HT1080 (cell line): ENCODE measurements around the gene SUPT20HL2. TPM values are rescaled to one million over a fixed set of nuclear protein-coding genes. Genes with fewer than 3 reads are reported as not detected.
"Not testable (repeated sequence)": the region's sequence is repeated elsewhere in the genome, so short reads cannot be mapped to it uniquely, and the experiment has no call there.

Source experiments
- DNase-seq: peaks from one replicate; pipeline ENCODE4 v3.0.0-alpha.2; 2015; ENCODE audit warnings: low read depth
- total RNA-seq: library from RNA; depleted of rRNA; stranded (reverse); fragments of >200 nt; shearing (Covaris generic); gene quantifications from 2 replicates; pipeline ENCODE4 v1.2.3, GENCODE V29; 2014

The SUPT20HL2 gene
- total RNA-seq, 1 experiment from 2014 or later: not detected

- DNase-seq: not testable (repeated sequence)
These were observed 3.0 kb downstream of the SUPT20HL2 start for GRCh38 chrX:24310916-24311315.

DNA sequence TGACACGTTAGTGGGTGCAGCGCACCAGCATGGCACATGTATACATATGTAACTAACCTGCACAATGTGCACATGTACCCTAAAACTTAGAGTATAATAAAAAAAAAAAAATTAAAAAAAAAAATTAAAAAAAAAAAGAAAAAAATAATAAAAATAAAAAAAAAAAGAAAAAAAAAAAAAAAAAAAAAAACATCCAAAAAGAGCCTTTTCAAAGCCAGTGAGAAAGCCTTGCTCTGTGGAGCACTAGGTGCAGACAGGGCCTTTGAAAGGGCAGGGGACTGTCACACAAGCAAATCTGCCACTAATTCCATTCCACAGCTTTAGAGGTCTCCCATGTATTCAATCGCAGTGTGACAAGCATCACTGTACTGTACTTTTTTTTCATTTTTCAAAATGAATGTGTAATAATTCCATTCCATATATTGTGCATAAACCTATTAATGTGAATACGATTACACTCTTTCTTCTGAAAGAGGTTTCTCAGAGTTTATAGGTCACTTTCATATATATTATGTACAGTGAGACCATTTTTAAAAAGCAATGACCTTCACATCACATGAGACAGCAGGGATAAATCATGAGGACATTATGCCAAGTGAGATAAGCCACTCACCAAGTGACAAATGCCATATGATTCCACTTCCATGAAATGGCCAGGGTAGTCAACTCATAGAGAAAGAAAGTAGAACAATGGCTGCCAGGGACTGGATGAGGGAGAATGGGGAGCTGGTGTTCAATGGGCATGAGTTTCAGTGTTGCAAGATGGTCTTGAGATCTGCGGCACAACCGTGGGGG lies 4.1 kb downstream of the SUPT20HL2 start:
- DNase-seq: not testable (repeated sequence)

DNA sequence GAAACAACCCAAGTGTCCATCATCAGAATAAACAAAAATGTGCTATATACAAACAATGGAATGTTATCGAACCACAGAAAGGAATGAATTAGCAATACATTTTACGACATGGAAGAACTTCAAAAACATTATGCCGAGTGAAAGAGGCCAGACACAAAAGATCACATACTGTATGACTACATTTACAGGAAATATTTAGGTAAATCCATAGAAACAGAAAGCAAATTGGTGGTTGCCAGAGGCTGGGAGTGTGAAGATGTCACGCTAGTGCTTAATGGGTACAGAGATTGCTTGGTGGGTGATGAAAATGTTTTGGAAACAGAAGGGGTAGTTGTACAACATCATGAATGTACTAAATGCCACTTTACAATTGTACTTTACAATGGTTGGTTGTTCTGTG lies 5.1 kb downstream of the SUPT20HL2 start:
- DNase-seq: not testable (repeated sequence)

DNA sequence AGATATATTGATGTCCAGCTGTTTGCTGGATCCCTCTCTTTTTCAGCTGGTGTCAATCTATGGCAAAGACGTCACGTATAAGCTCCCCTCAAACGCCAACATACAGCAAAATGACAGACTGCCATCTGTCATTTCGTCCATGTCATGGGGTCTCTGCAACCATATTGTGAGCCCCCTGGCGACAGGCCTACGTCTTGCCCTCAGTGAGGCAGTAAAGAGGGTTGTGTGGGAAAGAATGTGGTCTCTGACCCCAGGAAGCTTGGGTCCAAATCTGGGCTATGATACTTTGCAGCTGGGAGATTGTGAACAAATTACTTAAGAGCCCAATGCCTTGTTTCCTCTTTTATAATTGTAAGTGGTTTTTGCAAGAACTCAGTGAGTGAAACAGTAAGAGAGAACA lies 7.4 kb downstream of the SUPT20HL2 start:
- DNase-seq: no peak

DNA sequence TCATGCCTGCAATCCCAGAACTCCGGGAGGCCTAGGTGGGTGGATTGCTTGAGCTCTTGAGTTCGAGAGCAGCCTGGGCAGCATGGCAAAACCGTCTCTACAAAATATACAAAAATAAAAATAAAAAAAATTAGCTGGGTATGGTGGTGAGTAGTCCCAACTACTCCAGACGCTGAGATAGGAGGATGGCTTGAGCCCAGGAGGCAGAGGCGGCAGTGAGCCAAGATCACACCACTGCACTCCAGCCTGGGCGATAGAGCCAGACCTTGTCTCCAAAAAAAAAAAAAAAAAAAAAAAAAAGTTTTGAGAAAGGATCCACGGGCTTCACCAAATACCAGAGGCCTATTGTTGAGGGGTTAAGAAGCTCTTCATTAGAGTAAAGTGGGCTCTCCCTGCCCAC lies 8.0 kb downstream of the SUPT20HL2 start:
- DNase-seq: no peak

DNA sequence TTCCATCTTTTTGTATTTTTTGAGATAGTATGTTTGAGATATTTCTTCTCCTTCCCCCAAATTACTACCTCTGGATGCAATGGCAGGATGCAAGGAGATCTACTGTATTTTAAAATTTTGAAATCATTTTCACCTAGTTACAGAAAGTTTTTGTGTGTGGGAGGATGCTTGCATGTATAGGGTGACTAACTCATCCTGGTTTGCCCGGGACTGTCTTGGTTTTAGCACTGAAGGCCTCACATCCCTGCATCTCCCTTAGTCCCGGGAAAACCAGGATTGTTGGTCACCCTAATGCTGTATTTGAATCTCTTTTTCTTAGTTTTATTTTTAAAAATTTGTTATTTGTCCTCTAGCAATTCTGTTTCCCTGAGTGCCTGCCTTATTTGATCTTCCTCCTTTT lies 12.1 kb downstream of the SUPT20HL2 start:
- DNase-seq: no peak

- no peak for DNase-seq
These were observed 12.8 kb downstream of the SUPT20HL2 start for GRCh38 chrX:24301060-24301459.

GRCh38 chrX:24298191-24298590 lies 15.7 kb downstream of the SUPT20HL2 start:
- DNase-seq: peak; percentile 42

DNA sequence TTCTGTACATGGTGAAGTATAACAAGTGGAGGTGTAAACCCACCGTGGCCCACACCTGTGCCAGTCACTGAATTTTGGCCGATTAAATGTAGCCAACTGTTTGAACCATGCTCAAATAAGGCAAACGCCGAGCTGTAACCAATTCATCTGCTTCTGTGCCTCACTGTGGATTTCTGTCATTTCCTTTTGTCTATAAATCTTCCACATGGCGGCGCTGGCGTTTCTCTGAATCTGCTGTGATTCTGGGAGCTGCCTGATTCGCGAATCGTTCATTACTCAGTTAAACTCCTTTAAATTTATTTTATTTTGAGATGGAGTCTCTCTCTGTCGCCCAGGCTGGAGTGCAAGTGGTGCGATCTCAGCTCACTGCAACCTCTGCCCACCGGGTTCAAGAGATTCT lies 19.2 kb downstream of the SUPT20HL2 start:
- peak; percentile 28 for DNase-seq

GRCh38 chrX:24293412-24293811 lies 20.5 kb downstream of the SUPT20HL2 start:
- DNase-seq: no peak

- no peak for DNase-seq
These were observed 21.5 kb downstream of the SUPT20HL2 start for GRCh38 chrX:24292353-24292752.

DNA sequence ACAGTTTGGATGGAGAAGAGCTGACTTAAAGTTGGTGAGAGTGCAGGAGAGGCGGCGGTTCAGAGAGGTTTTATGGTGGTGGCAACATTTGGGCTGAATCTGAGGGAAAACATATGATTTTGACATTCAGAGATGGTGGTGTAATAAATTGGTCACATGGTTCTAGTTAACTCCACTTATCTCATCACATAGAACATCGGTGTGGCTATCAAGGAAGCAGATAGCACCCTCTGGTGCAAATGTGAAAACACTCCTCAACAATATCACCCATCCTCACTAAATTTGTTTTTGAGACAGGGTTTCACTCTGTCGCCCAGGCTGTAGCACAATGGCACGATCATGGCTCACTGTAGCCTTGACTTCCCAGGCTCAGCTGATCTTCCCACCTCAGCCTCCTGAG lies 28.8 kb downstream of the SUPT20HL2 start:
- DNase-seq: no peak

DNA sequence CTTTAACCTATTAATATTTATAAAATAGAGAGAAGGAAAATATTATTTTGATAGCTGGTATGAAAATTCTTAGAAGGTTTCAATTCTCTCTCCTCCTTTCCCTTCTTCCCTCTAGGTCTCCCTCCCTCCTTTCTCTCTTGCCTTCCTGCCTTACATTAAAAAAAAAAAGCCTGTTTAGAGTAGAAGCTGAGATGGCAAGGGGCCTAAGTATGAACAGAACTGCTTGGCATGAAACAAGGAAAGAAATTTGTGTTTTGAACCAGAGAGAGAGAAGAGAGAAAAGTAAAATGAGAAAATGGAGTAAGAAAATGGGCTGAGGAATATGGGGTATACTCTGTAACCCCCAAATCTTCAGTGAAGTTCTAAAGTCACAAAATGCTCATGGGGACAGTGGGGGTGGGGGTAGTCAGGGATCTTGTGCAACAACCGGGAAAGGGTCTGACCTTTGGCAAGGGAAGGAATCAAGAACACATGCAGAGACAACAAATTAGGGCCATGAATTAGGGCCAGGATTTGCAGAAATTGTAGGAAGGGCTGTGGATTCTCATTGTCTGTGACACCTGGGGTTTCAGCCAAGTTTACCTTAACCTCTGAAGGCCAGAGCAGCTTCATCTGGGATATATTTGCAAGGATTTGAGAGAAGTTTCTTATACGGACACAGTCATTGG lies 30.6 kb downstream of the SUPT20HL2 start:
- DNase-seq: no peak

- no peak for DNase-seq
These were observed 31.3 kb downstream of the SUPT20HL2 start for GRCh38 chrX:24282381-24283126.

DNA sequence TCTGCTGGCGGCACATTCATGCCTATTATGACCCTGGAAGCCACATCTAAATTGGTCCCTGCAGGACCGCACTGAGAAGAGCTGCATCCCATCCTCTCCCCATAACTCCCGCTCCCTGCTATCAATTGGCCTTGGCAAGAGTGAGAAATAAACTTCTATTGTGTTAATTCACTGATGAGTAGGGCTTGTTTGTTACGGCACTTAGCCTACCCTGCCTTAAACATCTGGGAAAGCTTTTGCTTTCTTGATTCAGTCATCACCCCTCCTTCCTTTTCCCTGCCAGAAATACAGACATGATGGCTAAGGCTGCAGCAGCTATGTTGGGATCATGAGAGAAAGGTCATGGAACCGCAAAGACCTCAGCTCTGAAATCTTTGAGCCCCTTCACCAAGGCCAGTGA lies 36.5 kb downstream of the SUPT20HL2 start:
- no peak for DNase-seq

- DNase-seq: no peak
These were observed 37.9 kb downstream of the SUPT20HL2 start for GRCh38 chrX:24276015-24276414.

- DNase-seq: no peak
These were observed 42.6 kb downstream of the SUPT20HL2 start for GRCh38 chrX:24271262-24271661.

DNA sequence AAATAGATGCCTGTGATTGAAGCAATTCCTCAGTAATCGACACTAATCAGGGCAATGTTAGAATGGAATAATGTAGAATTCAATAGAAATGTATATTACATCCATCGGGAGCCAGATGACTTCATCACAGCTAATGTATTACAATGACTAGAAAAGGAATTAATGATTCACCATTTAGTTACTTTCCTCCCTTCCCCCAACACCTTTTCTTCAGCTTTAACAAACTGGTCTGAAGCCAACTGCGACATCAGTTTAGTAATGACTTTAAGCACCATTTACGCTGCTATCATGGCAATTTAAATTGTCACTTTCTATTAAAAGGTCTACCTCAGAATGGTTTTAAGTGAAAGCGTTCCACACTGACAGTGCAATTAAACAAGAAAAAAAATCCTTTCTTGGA lies 45.1 kb downstream of the SUPT20HL2 start:
- DNase-seq: no peak

GRCh38 chrX:24266996-24267395 lies 46.9 kb downstream of the SUPT20HL2 start:
- DNase-seq: peak; percentile 26

- DNase-seq: peak; percentile 72
These were observed 49.5 kb downstream of the SUPT20HL2 start for GRCh38 chrX:24264383-24264782.

DNA sequence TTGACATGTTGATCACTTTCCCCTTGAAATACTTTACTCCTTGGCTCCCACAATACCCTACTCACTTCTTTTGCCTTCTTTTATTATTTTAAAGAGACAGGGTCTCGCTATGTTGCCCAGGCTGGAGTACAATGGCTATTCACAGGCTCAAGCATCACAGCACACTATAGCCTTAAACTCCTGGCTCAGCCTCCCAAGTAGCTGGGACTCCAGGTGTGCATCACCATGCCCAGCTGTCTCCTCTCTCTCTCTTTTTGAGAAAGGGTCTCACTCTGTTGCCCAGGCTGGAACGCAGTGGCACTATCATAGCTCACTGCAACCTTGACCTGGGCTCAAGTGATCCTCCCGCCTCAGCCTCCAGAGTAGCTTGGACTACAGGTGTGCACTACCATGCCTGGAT lies 51.6 kb downstream of the SUPT20HL2 start:
- no peak for DNase-seq
